DOHH2 (cell line): ENCODE results near the gene TRIM56.

ENCODE experiments used
- H3F3A ChIP-seq: fragments of 200-600 bp; sonication (generic), shearing (Covaris generic); 2 replicates; pipeline ENCODE4 v1.6.0; 2016; ENCODE audit warnings: antibody characterized with exemption, mild to moderate bottlenecking; ENCODE audit not compliant: control insufficient read depth, insufficient read depth
- H3K27ac ChIP-seq: fragments of 200-600 bp; sonication (generic); 2 replicates; pipeline ENCODE4 v1.5.1; 2014; ENCODE audit warnings: low read depth, mild to moderate bottlenecking, low read length, moderate library complexity
- H3K27me3 ChIP-seq: fragments of 200-600 bp; sonication (generic); 2 replicates; pipeline ENCODE4 v1.6.1; 2014; ENCODE audit warnings: mild to moderate bottlenecking, low read length, mixed read lengths; ENCODE audit not compliant: control insufficient read depth
- H3K36me3 ChIP-seq: fragments of 200-600 bp; sonication (generic); 2 replicates; pipeline ENCODE4 v1.6.1; 2014; ENCODE audit warnings: mild to moderate bottlenecking, low read length, moderate library complexity, mixed read lengths; ENCODE audit not compliant: control insufficient read depth
- H3K4me1 ChIP-seq: fragments of 200-600 bp; sonication (generic); 2 replicates; pipeline ENCODE4 v1.6.1; 2014; ENCODE audit warnings: mild to moderate bottlenecking, low read length, mixed read lengths; ENCODE audit not compliant: control insufficient read depth
- H3K4me2 ChIP-seq: fragments of 200-600 bp; sonication (generic); 2 replicates; pipeline ENCODE4 v1.6.0; 2014; ENCODE audit warnings: mild to moderate bottlenecking, low read length, moderate library complexity
- H3K4me3 ChIP-seq: fragments of 200-600 bp; sonication (generic); 2 replicates; pipeline ENCODE4 v1.5.1; 2014; ENCODE audit warnings: mild to moderate bottlenecking, low read length, mixed read lengths
- H3K79me2 ChIP-seq: fragments of 200-600 bp; sonication (generic); 2 replicates; pipeline ENCODE4 v1.6.1; 2014; ENCODE audit warnings: mild to moderate bottlenecking, low read length, mixed read lengths; ENCODE audit not compliant: control insufficient read depth
- H3K9me2 ChIP-seq: fragments of 200-600 bp; sonication (generic); replicated peaks from 2 replicates; pipeline ENCODE4 v1.6.1; 2014; ENCODE audit warnings: mild to moderate bottlenecking, low read length, mixed read lengths; ENCODE audit not compliant: control insufficient read depth
- H3K9me3 ChIP-seq: fragments of 200-600 bp; sonication (generic); 2 replicates; pipeline ENCODE4 v1.6.1; 2014; ENCODE audit warnings: antibody characterized with exemption, low read length, mixed read lengths; ENCODE audit not compliant: control insufficient read depth, insufficient read depth
- H4K20me1 ChIP-seq: fragments of 200-600 bp; sonication (generic); 2 replicates; pipeline ENCODE4 v1.6.0; 2014; ENCODE audit warnings: low read depth, mild to moderate bottlenecking, antibody characterized with exemption, low read length, moderate library complexity; ENCODE audit not compliant: control insufficient read depth, insufficient read depth
- EZH2phosphoT487 ChIP-seq: fragments of 200-600 bp; sonication (generic); IDR thresholded peaks from 2 replicates; pipeline ENCODE4 v1.6.1; 2017; ENCODE audit warnings: borderline replicate concordance, mild to moderate bottlenecking, antibody characterized with exemption, low read length, moderate library complexity, mixed read lengths
- TF ChIP-seq, protein P1 (sequence below): fragments of 200-600 bp; sonication (generic); IDR thresholded peaks from one replicate; pipeline ENCODE4 v1.5.1; 2014; ENCODE audit warnings: antibody characterized with exemption, mild to moderate bottlenecking, low read depth, low read length; ENCODE audit not compliant: poor library complexity, severe bottlenecking

Gene TRIM56

DNA sequence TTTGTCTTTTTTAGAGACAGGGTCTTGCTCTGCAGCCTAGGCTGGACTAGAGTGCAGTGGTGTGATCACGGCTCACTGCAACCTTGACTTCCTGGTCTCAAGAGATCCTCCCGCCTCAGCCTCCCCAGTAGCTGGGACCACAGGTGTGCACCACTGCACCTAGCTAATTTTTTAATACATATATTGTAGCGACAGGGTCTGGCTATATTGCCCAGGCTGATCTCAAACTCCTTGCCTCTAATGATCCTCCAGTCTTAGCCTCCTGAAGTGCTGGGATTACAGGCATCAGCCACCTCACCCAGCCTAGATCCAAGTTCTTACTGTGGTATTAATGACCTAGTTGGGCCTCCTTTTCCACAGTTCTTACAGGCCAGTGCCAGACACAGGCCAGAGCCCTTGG, 29.9 kb downstream of the TRIM56 start:
- Histone ChIP-seq H3K36me3 (no peaks in the 10 kb centered on the region), H3K27ac (no peak overlapping the region), H3K79me2 (no peaks in the 10 kb centered on the region), H3K4me3 (no peak overlapping the region), H3K4me1 (no peaks in the 10 kb centered on the region), H3K9me2 (no peaks in the 10 kb centered on the region), H3K27me3 (peaks cover 6% of the 10 kb centered on the region; the same call in 1 of the 2 replicates), H3K9me3 (no peaks in the 10 kb centered on the region), H3K4me2 (no peak overlapping the region), H4K20me1 (no peaks in the 10 kb centered on the region), H3F3A (no peaks in the 10 kb centered on the region)
- TF ChIP-seq EZH2phosphoT487, result no peak
- TF ChIP-seq, protein P1, sequence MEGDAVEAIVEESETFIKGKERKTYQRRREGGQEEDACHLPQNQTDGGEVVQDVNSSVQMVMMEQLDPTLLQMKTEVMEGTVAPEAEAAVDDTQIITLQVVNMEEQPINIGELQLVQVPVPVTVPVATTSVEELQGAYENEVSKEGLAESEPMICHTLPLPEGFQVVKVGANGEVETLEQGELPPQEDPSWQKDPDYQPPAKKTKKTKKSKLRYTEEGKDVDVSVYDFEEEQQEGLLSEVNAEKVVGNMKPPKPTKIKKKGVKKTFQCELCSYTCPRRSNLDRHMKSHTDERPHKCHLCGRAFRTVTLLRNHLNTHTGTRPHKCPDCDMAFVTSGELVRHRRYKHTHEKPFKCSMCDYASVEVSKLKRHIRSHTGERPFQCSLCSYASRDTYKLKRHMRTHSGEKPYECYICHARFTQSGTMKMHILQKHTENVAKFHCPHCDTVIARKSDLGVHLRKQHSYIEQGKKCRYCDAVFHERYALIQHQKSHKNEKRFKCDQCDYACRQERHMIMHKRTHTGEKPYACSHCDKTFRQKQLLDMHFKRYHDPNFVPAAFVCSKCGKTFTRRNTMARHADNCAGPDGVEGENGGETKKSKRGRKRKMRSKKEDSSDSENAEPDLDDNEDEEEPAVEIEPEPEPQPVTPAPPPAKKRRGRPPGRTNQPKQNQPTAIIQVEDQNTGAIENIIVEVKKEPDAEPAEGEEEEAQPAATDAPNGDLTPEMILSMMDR, result no peak

DNA sequence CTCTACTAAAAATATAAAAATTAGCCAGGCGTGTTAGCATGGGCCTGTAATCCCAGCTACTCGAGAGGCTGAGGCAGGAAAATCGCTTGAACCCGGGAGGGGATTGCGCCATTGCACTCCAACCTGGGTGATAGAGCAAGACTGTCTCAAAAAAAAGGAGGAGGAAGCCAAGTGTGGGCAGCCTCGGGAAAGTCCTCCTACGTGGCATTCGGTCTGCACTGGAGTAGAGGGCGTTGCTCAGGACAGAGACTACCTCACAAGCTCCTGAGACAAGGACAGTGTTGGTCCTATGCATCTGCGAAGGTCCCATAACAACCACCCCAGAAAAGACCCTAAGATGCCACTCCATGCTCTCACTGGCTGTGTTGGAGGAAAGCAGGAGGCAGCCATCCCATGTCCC, 31.6 kb downstream of the TRIM56 start:
- no peak overlapping the region for H3K4me2 ChIP-seq
- H3K9me2 ChIP-seq, result no peaks in the 10 kb centered on the region
- no peaks in the 10 kb centered on the region for H3K36me3 ChIP-seq
- no peak overlapping the region for H3K4me3 ChIP-seq
- H3K27ac ChIP-seq, result no peak overlapping the region
- H3K79me2 ChIP-seq, result no peaks in the 10 kb centered on the region
- H3K27me3 ChIP-seq, result peaks cover 9% of the 10 kb centered on the region
- no peaks in the 10 kb centered on the region for H3K9me3 ChIP-seq
- TF ChIP-seq, protein P1, result no peak
- TF ChIP-seq EZH2phosphoT487, result no peak
- no peaks in the 10 kb centered on the region for H3F3A ChIP-seq
- no peaks in the 10 kb centered on the region for H3K4me1 ChIP-seq
- no peaks in the 10 kb centered on the region for H4K20me1 ChIP-seq

DNA sequence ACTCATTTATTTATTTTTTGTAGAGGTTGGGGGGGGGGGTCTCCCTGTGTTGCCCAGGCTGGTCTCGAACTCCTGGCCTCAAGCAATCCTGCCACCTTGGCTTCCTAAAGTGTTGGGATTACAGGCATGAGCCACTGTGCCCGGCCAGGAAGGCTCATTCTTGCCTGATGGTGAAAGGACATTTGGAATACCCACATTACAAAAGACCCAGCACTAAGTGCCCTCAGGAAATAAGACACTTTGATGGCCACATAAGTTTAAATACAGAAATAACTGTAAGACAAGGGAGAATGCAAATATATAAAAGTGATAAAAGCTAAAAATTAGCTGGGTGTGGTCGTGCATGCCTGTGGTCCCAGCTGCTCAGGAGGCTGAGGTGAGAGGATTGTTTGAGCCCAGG, 33.6 kb downstream of the TRIM56 start:
- no peaks in the 10 kb centered on the region for H3K36me3 ChIP-seq
- H3K4me3 ChIP-seq, result no peak overlapping the region
- no peaks in the 10 kb centered on the region for H3K4me1 ChIP-seq
- no peaks in the 10 kb centered on the region for H3F3A ChIP-seq
- H3K27me3 ChIP-seq, result peaks cover 29% of the 10 kb centered on the region
- no peaks in the 10 kb centered on the region for H3K79me2 ChIP-seq
- no peak for TF ChIP-seq EZH2phosphoT487
- TF ChIP-seq, protein P1, result no peak
- no peaks in the 10 kb centered on the region for H3K9me2 ChIP-seq
- H4K20me1 ChIP-seq, result no peaks in the 10 kb centered on the region
- H3K27ac ChIP-seq, result no peak overlapping the region
- no peak overlapping the region for H3K4me2 ChIP-seq
- H3K9me3 ChIP-seq, result no peaks in the 10 kb centered on the region

DNA sequence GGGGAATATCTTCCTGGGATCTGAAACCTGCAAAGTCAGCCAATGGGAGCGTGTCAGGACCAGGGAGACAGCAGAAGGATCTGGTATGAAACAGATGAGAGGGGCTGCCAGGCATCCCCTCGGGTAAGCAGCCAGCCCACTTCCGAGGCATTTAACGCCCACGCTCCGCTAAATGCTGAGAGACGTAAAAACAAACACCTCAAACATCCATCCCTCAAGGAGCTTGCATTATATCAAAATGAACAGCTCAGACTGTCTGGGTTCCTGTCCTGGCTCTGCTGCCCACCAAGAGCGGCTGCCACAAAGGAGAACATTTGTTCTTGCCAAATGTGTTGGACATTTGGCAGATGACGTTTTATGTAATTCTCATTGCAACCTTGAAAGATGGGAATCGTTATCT, 34.6 kb downstream of the TRIM56 start:
- Histone ChIP-seq H3K4me3 (no peak overlapping the region), H3K36me3 (no peaks in the 10 kb centered on the region), H3F3A (no peaks in the 10 kb centered on the region), H3K9me2 (no peaks in the 10 kb centered on the region), H3K27me3 (peaks cover 33% of the 10 kb centered on the region), H3K27ac (no peak overlapping the region), H4K20me1 (no peaks in the 10 kb centered on the region), H3K4me1 (no peaks in the 10 kb centered on the region), H3K4me2 (no peak overlapping the region), H3K79me2 (no peaks in the 10 kb centered on the region), H3K9me3 (no peaks in the 10 kb centered on the region)
- TF ChIP-seq, protein P1, result no peak
- no peak for TF ChIP-seq EZH2phosphoT487
